Stimulated activated naive CD8-positive, alpha-beta T cell treated with anti-CD3 and anti-CD28 coated beads, Interleukin-15, Interleukin-2, amounts not matched to agents 100 U/mL and 50 U/mL, for 24 hours (primary cell): ENCODE results near the gene B4GALNT1.
"Not testable (repeated sequence)": the region's sequence is repeated elsewhere in the genome, so short reads cannot be mapped to it uniquely, and the experiment has no call there.

ENCODE experiments used
- ATAC-seq: fragments of 150-1000 bp; cut with Tn5 transposase; one replicate; pipeline ENCODE4 v1.10.0; 2021
- DNase-seq: peaks from one replicate; pipeline ENCODE4 v3.0.0; 2021

The B4GALNT1 gene

GRCh38 chr12:57637364-57637763, 4.4 kb upstream of the B4GALNT1 start:
- ATAC-seq (no peak), DNase-seq (no peak)

- not testable (repeated sequence) for DNase-seq, ATAC-seq
These were observed 3.7 kb upstream of the B4GALNT1 start for GRCh38 chr12:57636731-57637130.

- ATAC-seq (peak; percentile 5), DNase-seq (peak; percentile 37)
These were observed 686 bp downstream of the B4GALNT1 start for GRCh38 chr12:57632073-57632957.

- DNase-seq: no peak
- ATAC-seq: no peak
These were observed 1.4 kb downstream of the B4GALNT1 start for GRCh38 chr12:57631566-57632072.

- DNase-seq (no peak), ATAC-seq (no peak)
These were observed 2.0 kb downstream of the B4GALNT1 start for GRCh38 chr12:57630891-57631433.

GRCh38 chr12:57629897-57630471, 3.0 kb downstream of the B4GALNT1 start:
- ATAC-seq (no peak), DNase-seq (no peak)

GRCh38 chr12:57628280-57629191, 4.5 kb downstream of the B4GALNT1 start:
- no peak for DNase-seq
- no peak for ATAC-seq

- peak; percentile 52 for DNase-seq
- ATAC-seq: peak; percentile 21
These were observed 5.3 kb downstream of the B4GALNT1 start for GRCh38 chr12:57627501-57628279.

GRCh38 chr12:57626921-57627445, 6.0 kb downstream of the B4GALNT1 start:
- no peak for DNase-seq
- ATAC-seq: no peak

GRCh38 chr12:57626111-57626920, 6.7 kb downstream of the B4GALNT1 start:
- ATAC-seq (no peak), DNase-seq (no peak)

- DNase-seq (no peak), ATAC-seq (no peak)
These were observed 7.6 kb downstream of the B4GALNT1 start for GRCh38 chr12:57625261-57626032.

- DNase-seq (no peak), ATAC-seq (no peak)
These were observed 8.4 kb downstream of the B4GALNT1 start for GRCh38 chr12:57624441-57625220.

GRCh38 chr12:57623811-57624390, 9.1 kb downstream of the B4GALNT1 start:
- ATAC-seq: no peak
- no peak for DNase-seq

GRCh38 chr12:57623385-57623784, 9.6 kb downstream of the B4GALNT1 start:
- DNase-seq (no peak), ATAC-seq (no peak)

GRCh38 chr12:57622293-57623245, 10.4 kb downstream of the B4GALNT1 start:
- DNase-seq (no peak), ATAC-seq (no peak)

- DNase-seq (peak; percentile 81), ATAC-seq (peak; percentile 79)
These were observed 11.3 kb downstream of the B4GALNT1 start for GRCh38 chr12:57621497-57622292.
